Stimulated activated CD4-positive, alpha-beta T cell treated with anti-CD3 and anti-CD28 coated beads, Interleukin-12 subunit alpha, Interleukin-12 subunit beta, amount 100 ng/mL, for 48 hours (primary cell): ENCODE measurements around the gene RHOJ.
"Not testable (repeated sequence)": the region's sequence is repeated elsewhere in the genome, so short reads cannot be mapped to it uniquely, and the experiment has no call there.

ENCODE experiments used
- DNase-seq, 3 donors: peaks; one replicate each; pipeline ENCODE4 v3.0.0-alpha.2; 2020; ENCODE audit warnings: low read depth in 2 of 3, low spot score in 1 of 3

RHOJ gene

GRCh38 chr14:63296060-63296563 is 91.9 kb downstream of the RHOJ start:
- no peak for DNase-seq

- DNase-seq, result no peak
These were observed 93.3 kb downstream of the RHOJ start for GRCh38 chr14:63297372-63298063.

GRCh38 chr14:63299351-63300110 is 95.3 kb downstream of the RHOJ start:
- no peak for DNase-seq

GRCh38 chr14:63300854-63301253 is 96.6 kb downstream of the RHOJ start:
- no peak for DNase-seq

- DNase-seq, result no peak
These were observed 97.8 kb downstream of the RHOJ start for GRCh38 chr14:63301891-63302534.

- DNase-seq, result not testable (repeated sequence)
These were observed 100.2 kb downstream of the RHOJ start for GRCh38 chr14:63304429-63304828.

GRCh38 chr14:63308723-63309317 is 104.6 kb downstream of the RHOJ start:
- no peak for DNase-seq

- no peak for DNase-seq
These were observed 114.6 kb downstream of the RHOJ start, which contains the start of gene GPHB5 for GRCh38 chr14:63318835-63319234. TSS of gene GPHB5 (minus strand) at chr14:63318935. CDS start at chr14:63317849, 1,086 bp downstream.

- DNase-seq, result no peak
These were observed 118.2 kb downstream of the RHOJ start for GRCh38 chr14:63322472-63322871.

- DNase-seq, result no peak
These were observed 118.8 kb downstream of the RHOJ start for GRCh38 chr14:63322897-63323573.

GRCh38 chr14:63326840-63327239 is 122.6 kb downstream of the RHOJ start:
- DNase-seq, result no peak

- DNase-seq, result no peak
These were observed 124.8 kb downstream of the RHOJ start for GRCh38 chr14:63328787-63329737.

GRCh38 chr14:63342371-63342770 is 138.1 kb downstream of the RHOJ start:
- DNase-seq, result no peak
